AG04450 (cell line): ENCODE measurements around the gene OSBPL6. TPM values are rescaled to one million over a fixed set of nuclear protein-coding genes. Genes with fewer than 3 reads are reported as not detected.

Experiments
- CTCF ChIA-PET: fragments of 300-600, 350-600 bp; formaldehyde crosslinking; extraction: SDS; loops from one replicate; lab custom pipeline; 2022; ENCODE audit warnings: antibody characterized with exemption, inconsistent platforms; lab: Charles Lee
- POLR2A ChIA-PET: fragments of 350-600 bp; formaldehyde crosslinking; extraction: SDS; loops from one replicate; lab custom pipeline; 2021; ENCODE audit warnings: antibody characterized with exemption, inconsistent platforms; lab: Yijun Ruan, JAX
- DNase-seq: peaks from one replicate; pipeline ENCODE4 v3.0.0-alpha.2; 2011; ENCODE audit warnings: low read depth, low spot score
- H3K27ac ChIP-seq: one replicate; pipeline ENCODE4 v1.5.1; 2012; ENCODE audit warnings: low read depth, low read length, control low read depth
- H3K27me3 ChIP-seq: one replicate; pipeline ENCODE4 v1.6.0; 2012; ENCODE audit warnings: low read length; ENCODE audit not compliant: control insufficient read depth, insufficient read depth
- H3K4me3 ChIP-seq: 2 replicates; pipeline ENCODE4 v1.5.1; 2011; ENCODE audit warnings: mild to moderate bottlenecking, low read depth, low read length, control low read depth
- H3K9me3 ChIP-seq: 2 replicates; pipeline ENCODE4 v1.5.1; 2012; ENCODE audit warnings: low read length; ENCODE audit not compliant: control insufficient read depth, insufficient read depth
- CTCF ChIP-seq: IDR thresholded peaks from 2 replicates; pipeline ENCODE4 v1.5.1; 2011; ENCODE audit warnings: low read depth, low read length, control low read depth, inconsistent platforms
- polyA plus RNA-seq: library from polyadenylated mRNA; depleted of rRNA; stranded (reverse); fragments of >200 nt; gene quantifications from 2 replicates; pipeline ENCODE4 v1.2.3, GENCODE V29; 2011

The OSBPL6 gene
- polyA plus RNA-seq, 1 experiment, result 5.0 TPM

DNA sequence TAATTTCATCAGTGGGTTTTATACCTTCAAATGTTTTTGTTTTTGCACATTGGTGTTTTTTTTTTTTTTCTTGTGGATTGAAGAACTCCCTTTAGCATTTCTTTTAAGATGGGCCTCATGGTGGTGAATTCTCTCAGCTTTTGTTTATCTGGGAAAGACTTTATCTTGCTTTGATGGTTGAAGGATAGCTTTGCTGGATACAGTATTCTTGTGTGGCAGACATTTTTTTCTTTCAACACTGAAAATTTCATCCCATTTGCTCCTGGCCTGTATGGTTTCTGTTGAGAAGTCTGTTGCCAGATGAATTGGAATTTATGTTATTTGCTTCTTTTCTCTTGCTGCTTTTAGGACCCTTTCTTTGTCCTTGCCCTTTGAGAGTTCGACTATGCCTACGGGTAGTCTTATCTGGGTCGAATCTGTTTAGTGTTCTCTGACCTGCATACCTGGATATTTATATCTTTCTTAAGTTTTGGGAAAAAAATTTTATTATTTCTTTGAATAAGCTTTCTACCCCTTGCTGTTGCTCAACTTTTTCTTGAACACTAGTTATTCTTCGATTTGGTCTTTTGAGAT lies 231.0 kb downstream of the OSBPL6 start:
- Histone ChIP-seq H3K9me3 (no peaks in the 10 kb centered on the region), H3K27me3 (no peaks in the 10 kb centered on the region), H3K27ac (no peak overlapping the region), H3K4me3 (no peak overlapping the region)
- ChIA-PET POLR2A (no interaction called here), CTCF (interaction anchor here (0.7 to 4.7 kb wide), 3 partner anchors 10 to 33 kb away, joined by 3 to 29 read pairs (median 4); no protein-coding TSS in a partner anchor)
- no peak for DNase-seq
- no peak for TF ChIP-seq CTCF

DNA sequence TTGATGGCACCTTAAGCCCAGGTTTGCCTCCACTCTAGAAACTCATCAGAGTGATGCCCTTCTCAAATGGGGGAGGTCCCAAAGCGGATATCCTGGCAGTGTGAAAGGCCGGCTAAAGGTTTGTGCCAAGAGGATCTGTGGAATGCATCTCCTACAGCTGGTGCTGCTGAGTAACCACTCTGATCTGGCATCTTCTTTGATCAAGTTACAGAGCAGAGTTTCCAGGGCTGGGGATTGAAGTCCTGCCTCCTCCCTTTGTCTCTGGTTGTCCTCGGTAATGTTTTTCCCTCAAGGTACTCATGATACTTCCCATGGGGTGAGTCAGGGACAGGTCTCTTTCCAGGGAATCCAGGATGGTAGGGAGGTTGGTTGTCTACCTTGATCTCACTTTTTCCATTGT lies 232.1 kb downstream of the OSBPL6 start:
- POLR2A ChIA-PET, result interaction anchor here (0.9 kb wide), 1 partner anchor 25 kb away, joined by 3 read pairs; the partner anchor contains the start of genes PJVK and PRKRA
- CTCF ChIA-PET, result interaction anchor here (4.7 kb wide), 1 partner anchor 11 kb away, joined by 29 read pairs; no protein-coding TSS in a partner anchor
- no peak for DNase-seq

GRCh38 chr2:178427458-178427857 lies 233.1 kb downstream of the OSBPL6 start:
- POLR2A ChIA-PET, result no interaction called here
- no peak for TF ChIP-seq CTCF

More for the DNA sequence above, 232.1 kb downstream of the OSBPL6 start:
- H3K27ac ChIP-seq, result no peak overlapping the region
- H3K4me3 ChIP-seq, result no peak overlapping the region
- H3K27me3 ChIP-seq, result no peaks in the 10 kb centered on the region
- H3K9me3 ChIP-seq, result no peaks in the 10 kb centered on the region
- no peak for TF ChIP-seq CTCF

GRCh38 chr2:178428396-178428806 lies 234.1 kb downstream of the OSBPL6 start:
- Histone ChIP-seq H3K27ac (no peak overlapping the region), H3K9me3 (no peaks in the 10 kb centered on the region), H3K4me3 (no peak overlapping the region), H3K27me3 (no peaks in the 10 kb centered on the region)
- ChIA-PET CTCF (interaction anchor here (1.0 to 4.7 kb wide), 4 partner anchors 10 to 316 kb away, joined by 3 to 29 read pairs (median 14); partner anchors contain the start of gene RBM45), POLR2A (interaction anchor here (1.1 kb wide), 1 partner anchor 23 kb away, joined by 3 read pairs; the partner anchor contains the start of genes PJVK and PRKRA)
- no peak for DNase-seq
- TF ChIP-seq CTCF, result no peak

More at GRCh38 chr2:178427458-178427857, 233.1 kb downstream of the OSBPL6 start:
- Histone ChIP-seq H3K4me3 (no peak overlapping the region), H3K27ac (no peak overlapping the region), H3K27me3 (no peaks in the 10 kb centered on the region), H3K9me3 (no peaks in the 10 kb centered on the region)
- CTCF ChIA-PET, result interaction anchor here (1.0 to 4.7 kb wide), 3 partner anchors 9 to 31 kb away, joined by 3 to 29 read pairs (median 23); no protein-coding TSS in a partner anchor
- no peak for DNase-seq

- no peak for TF ChIP-seq CTCF
- no peaks in the 10 kb centered on the region for H3K27me3 ChIP-seq
- ChIA-PET POLR2A (interaction anchor here (1.1 kb wide), 1 partner anchor 22 kb away, joined by 3 read pairs; the partner anchor contains the start of genes PJVK and PRKRA), CTCF (interaction anchor here (2.3 to 4.7 kb wide), 2 partner anchors 11 to 14 kb away, joined by 23 to 29 read pairs; no protein-coding TSS in a partner anchor)
- no peak overlapping the region for H3K4me3 ChIP-seq
- no peak for DNase-seq
- no peak overlapping the region for H3K27ac ChIP-seq
- no peaks in the 10 kb centered on the region for H3K9me3 ChIP-seq
Measured at GRCh38 chr2:178429336-178429735, 235.0 kb downstream of the OSBPL6 start.
